Suprapubic skin (tissue), 3 donors: ENCODE measurements around the gene EFNA2.

ENCODE experiments used
- POLR2AphosphoS5 ChIP-seq, 3 donors: sonication (generic); formaldehyde crosslinking; IDR thresholded peaks; one replicate each; pipeline ENCODE4 v1.6.1; 2017; ENCODE audit warnings: antibody characterized with exemption in 3 of 3
- TF ChIP-seq, protein P1 (sequence below), 2 donors: fragments of 200-600 bp in 1 of 2; fragments of 450-650 bp in 1 of 2; sonication (generic) in 1 of 2; IDR thresholded peaks; one replicate each; pipeline ENCODE4 v1.5.1; 2016 to 2019; ENCODE audit warnings: antibody characterized with exemption in 2 of 2, mild to moderate bottlenecking in 1 of 2, moderate library complexity in 1 of 2

GRCh38 chr19:1250437-1251260 lies 35.0 kb upstream of the EFNA2 start:
- TF ChIP-seq, protein P1, sequence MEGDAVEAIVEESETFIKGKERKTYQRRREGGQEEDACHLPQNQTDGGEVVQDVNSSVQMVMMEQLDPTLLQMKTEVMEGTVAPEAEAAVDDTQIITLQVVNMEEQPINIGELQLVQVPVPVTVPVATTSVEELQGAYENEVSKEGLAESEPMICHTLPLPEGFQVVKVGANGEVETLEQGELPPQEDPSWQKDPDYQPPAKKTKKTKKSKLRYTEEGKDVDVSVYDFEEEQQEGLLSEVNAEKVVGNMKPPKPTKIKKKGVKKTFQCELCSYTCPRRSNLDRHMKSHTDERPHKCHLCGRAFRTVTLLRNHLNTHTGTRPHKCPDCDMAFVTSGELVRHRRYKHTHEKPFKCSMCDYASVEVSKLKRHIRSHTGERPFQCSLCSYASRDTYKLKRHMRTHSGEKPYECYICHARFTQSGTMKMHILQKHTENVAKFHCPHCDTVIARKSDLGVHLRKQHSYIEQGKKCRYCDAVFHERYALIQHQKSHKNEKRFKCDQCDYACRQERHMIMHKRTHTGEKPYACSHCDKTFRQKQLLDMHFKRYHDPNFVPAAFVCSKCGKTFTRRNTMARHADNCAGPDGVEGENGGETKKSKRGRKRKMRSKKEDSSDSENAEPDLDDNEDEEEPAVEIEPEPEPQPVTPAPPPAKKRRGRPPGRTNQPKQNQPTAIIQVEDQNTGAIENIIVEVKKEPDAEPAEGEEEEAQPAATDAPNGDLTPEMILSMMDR (IDR thresholded peaks at IDR 0.05): no peak
- TF ChIP-seq POLR2AphosphoS5 (IDR thresholded peaks at IDR 0.05): no peak
